Mesendoderm (in vitro differentiated cells): ENCODE measurements around the gene VRK1.
A peak's percentile ranks its signal among the peaks of the same experiment; 100 is the strongest.

ENCODE experiments used
- DNase-seq: peaks from one replicate; pipeline ENCODE4 v3.0.0; 2013
- H2AK5ac ChIP-seq: 2 replicates; pipeline ENCODE4 v1.6.1; 2013; ENCODE audit warnings: low read length, inconsistent platforms
- H2BK120ac ChIP-seq: 2 replicates; pipeline ENCODE4 v1.6.1; 2013; ENCODE audit warnings: low read depth, mild to moderate bottlenecking, low read length, moderate library complexity, mixed read lengths
- H2BK15ac ChIP-seq: replicated peaks from 2 replicates; pipeline ENCODE4 v1.6.1; 2013; ENCODE audit warnings: low read depth, mild to moderate bottlenecking, moderate library complexity
- H2BK5ac ChIP-seq: 2 replicates; pipeline ENCODE4 v1.6.1; 2013; ENCODE audit warnings: low read length, inconsistent platforms
- H3K18ac ChIP-seq: 2 replicates; pipeline ENCODE4 v1.6.1; 2013; ENCODE audit warnings: mild to moderate bottlenecking, low read length, mixed read lengths
- H3K23ac ChIP-seq: one replicate; pipeline ENCODE4 v1.6.1; 2013; ENCODE audit warnings: low read length
- H3K27ac ChIP-seq: 2 replicates; pipeline ENCODE4 v1.5.1; 2013; ENCODE audit warnings: low read depth, mild to moderate bottlenecking, inconsistent platforms, low read length, moderate library complexity
- H3K27me3 ChIP-seq: 2 replicates; pipeline ENCODE4 v1.6.1; 2013; ENCODE audit warnings: low read length, control low read depth, mild to moderate bottlenecking, inconsistent platforms; ENCODE audit not compliant: insufficient read depth, poor library complexity
- H3K36me3 ChIP-seq: 2 replicates; pipeline ENCODE4 v1.6.1; 2013; ENCODE audit warnings: low read length, inconsistent platforms; ENCODE audit not compliant: control insufficient read depth, insufficient read depth
- H3K4ac ChIP-seq: one replicate; pipeline ENCODE4 v1.6.1; 2013; ENCODE audit warnings: low read depth, mild to moderate bottlenecking, low read length, moderate library complexity
- H3K4me1 ChIP-seq: 2 replicates; pipeline ENCODE4 v1.6.1; 2013; ENCODE audit warnings: low read depth, low read length, inconsistent platforms; ENCODE audit not compliant: control insufficient read depth
- H3K4me2 ChIP-seq: 2 replicates; pipeline ENCODE4 v1.6.1; 2013; ENCODE audit warnings: low read length
- H3K4me3 ChIP-seq: 2 replicates; pipeline ENCODE4 v1.5.1; 2013; ENCODE audit warnings: mild to moderate bottlenecking, low read length
- H3K56ac ChIP-seq: one replicate; pipeline ENCODE4 v1.6.1; 2013; ENCODE audit warnings: low read length
- H3K79me1 ChIP-seq: 2 replicates; pipeline ENCODE4 v1.6.1; 2013; ENCODE audit warnings: low read length, inconsistent platforms
- H3K79me2 ChIP-seq: 2 replicates; pipeline ENCODE4 v1.6.1; 2013; ENCODE audit warnings: mild to moderate bottlenecking, low read length; ENCODE audit not compliant: control insufficient read depth, insufficient read depth
- H3K9ac ChIP-seq: 2 replicates; pipeline ENCODE4 v1.6.1; 2013; ENCODE audit warnings: low read length, inconsistent platforms
- H4K5ac ChIP-seq: one replicate; pipeline ENCODE4 v1.6.1; 2013; ENCODE audit warnings: low read length
- H4K8ac ChIP-seq: one replicate; pipeline ENCODE4 v1.6.1; 2013; ENCODE audit warnings: low read depth, mild to moderate bottlenecking, control low read depth, low read length, moderate library complexity
- WGBS: extraction: QIAGEN DNeasy Blood & Tissue Kit; methylation state at CpG from one replicate; pipeline ENCODE4 v1.1.7; 2013; ENCODE audit warnings: low lambda C conversion rate, missing lambda C conversion rate; ENCODE audit not compliant: insufficient coverage; ENCODE audit errors: extremely low coverage; 5-methylcytosine and 5-hydroxymethylcytosine counted together

The VRK1 gene

DNA sequence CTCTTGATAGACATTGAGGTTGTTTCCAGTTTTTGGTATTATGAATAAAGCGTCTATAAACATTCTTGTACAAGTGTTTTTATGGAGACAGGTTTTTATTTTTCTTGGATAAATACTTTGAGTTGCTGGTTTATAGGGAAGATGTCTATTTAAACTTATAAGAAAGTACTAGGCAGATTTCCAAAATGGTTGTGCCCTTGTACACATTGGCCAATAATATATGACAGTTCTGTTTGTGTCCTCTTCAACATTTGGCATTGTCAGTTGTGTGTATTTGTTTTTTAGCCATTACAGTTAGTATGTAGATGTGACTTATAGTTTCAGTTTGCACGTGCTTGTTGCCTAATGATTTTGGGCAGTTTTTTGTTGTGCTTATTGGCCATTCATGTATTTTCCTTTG, 42.1 kb downstream of the VRK1 start:
- no CpG with 5 or more reads among the region's 2 CpGs for WGBS
- no peak overlapping the region for H3K4me3 ChIP-seq

DNA sequence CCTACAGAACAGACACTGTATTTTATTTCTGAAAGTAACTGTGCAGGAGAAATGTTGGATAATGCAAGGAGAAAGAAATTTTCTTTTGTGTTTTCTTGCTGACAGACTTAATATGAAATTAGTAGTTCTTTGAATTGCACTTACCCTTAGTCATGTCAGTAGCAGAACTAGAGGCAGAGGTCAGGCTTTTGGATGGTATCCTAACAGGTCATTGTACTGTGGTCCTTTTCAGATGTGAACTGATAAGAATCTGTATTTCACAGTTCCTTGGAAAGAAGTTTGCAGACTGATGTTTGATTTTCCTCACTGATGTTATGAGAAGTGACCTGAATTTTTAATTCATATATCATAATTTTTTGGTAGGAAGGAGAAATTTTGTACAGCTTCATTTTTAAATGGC, 46.0 kb downstream of the VRK1 start:
- H3K4me1 ChIP-seq: no peaks in the 10 kb centered on the region
- no peaks in the 10 kb centered on the region for H3K79me1 ChIP-seq
- H4K5ac ChIP-seq: no peak overlapping the region
- H2BK5ac ChIP-seq: no peak overlapping the region
- no peak overlapping the region for H3K9ac ChIP-seq
- no peak overlapping the region for H4K8ac ChIP-seq
- no peak overlapping the region for H2BK120ac ChIP-seq
- no peak overlapping the region for H3K23ac ChIP-seq
- H3K27me3 ChIP-seq: no peaks in the 10 kb centered on the region
- H3K79me2 ChIP-seq: no peaks in the 10 kb centered on the region
- DNase-seq: no peak
- no peak overlapping the region for H3K56ac ChIP-seq
- H3K4ac ChIP-seq: no peak overlapping the region
- H2AK5ac ChIP-seq: no peak overlapping the region
- no peak overlapping the region for H3K18ac ChIP-seq
- no peak overlapping the region for H3K27ac ChIP-seq
- H2BK15ac ChIP-seq: no peak overlapping the region
- H3K4me2 ChIP-seq: no peak overlapping the region
- H3K36me3 ChIP-seq: no peaks in the 10 kb centered on the region
- H3K4me3 ChIP-seq: no peak overlapping the region

More for the DNA sequence above, 42.1 kb downstream of the VRK1 start:
- no peak overlapping the region for H3K23ac ChIP-seq
- H3K4me2 ChIP-seq: no peak overlapping the region
- H4K8ac ChIP-seq: no peak overlapping the region
- H3K36me3 ChIP-seq: no peaks in the 10 kb centered on the region
- H3K27ac ChIP-seq: no peak overlapping the region
- H3K79me1 ChIP-seq: peaks cover 3% of the 10 kb centered on the region
- H2BK5ac ChIP-seq: no peak overlapping the region
- no peaks in the 10 kb centered on the region for H3K4me1 ChIP-seq
- H3K56ac ChIP-seq: no peak overlapping the region
- H3K27me3 ChIP-seq: no peaks in the 10 kb centered on the region
- no peaks in the 10 kb centered on the region for H3K79me2 ChIP-seq
- H3K18ac ChIP-seq: no peak overlapping the region
- no peak for DNase-seq
- no peak overlapping the region for H4K5ac ChIP-seq
- no peak overlapping the region for H2BK15ac ChIP-seq
- H3K9ac ChIP-seq: no peak overlapping the region
- no peak overlapping the region for H2AK5ac ChIP-seq
- H3K4ac ChIP-seq: no peak overlapping the region
- H2BK120ac ChIP-seq: no peak overlapping the region

DNA sequence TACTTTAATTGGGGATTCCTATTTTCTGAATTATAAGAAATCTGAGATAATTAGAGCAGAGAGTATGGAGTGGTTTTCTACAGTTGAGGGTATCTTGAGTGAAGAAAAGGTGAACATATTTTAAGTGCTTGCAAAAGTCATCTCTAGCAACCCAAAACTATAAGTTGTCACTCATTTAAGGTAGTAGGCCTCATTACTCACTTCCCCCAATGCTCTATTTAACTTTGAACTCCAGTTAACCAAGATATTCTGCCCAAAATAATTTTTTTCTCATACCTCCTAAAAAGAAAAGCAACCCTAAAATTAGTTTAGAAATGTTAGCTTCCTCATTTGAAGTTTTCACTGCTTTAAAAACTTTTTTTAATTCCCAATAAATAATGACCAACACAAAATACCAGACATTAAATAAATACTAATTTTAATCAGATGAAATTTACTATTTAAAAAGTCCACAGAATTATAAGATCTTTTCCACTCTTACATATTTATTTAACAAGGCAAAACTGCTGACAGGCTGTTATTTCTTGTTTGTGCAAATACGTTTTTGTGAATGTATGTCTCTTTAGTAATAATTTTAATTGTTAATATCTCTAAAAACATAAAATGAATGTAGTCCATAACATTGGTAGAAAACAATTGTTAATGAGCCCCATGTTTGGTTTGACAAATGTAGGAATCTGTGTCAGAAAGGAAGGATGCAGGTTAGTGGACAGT, 47.8 kb downstream of the VRK1 start:
- Histone ChIP-seq H3K27ac (no peak overlapping the region), H3K4me2 (no peak overlapping the region), H4K5ac (no peak overlapping the region), H3K4me3 (no peak overlapping the region), H3K4me1 (no peaks in the 10 kb centered on the region), H3K27me3 (no peaks in the 10 kb centered on the region), H3K23ac (no peak overlapping the region), H4K8ac (no peak overlapping the region), H3K56ac (no peak overlapping the region), H3K79me2 (no peaks in the 10 kb centered on the region), H2BK15ac (no peak overlapping the region), H3K4ac (no peak overlapping the region), H2AK5ac (no peak overlapping the region), H2BK120ac (no peak overlapping the region), H3K79me1 (no peaks in the 10 kb centered on the region), H2BK5ac (no peak overlapping the region), H3K18ac (no peak overlapping the region), H3K36me3 (no peaks in the 10 kb centered on the region), H3K9ac (no peak overlapping the region)
- DNase-seq: no peak
- WGBS: no CpG with 5 or more reads among the region's 1 CpG

DNA sequence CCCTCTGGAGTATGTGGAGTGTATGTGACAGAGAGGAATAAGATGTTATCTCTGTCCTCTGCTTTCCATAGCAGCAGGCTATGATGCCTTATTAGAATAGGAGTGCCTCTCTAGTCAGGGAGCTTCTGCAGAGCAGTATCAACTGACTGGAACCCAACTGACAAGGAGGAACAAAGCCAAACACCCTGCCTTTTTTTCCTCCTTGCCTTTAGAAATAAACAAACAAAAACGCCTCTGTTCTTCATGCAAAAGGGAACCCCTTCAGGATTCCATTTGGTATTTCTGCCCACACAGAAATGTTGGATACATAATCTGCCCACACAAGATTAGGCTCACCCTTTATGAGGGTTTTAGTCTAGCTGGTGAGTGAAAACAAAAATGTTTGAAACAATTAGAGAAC, 50.3 kb downstream of the VRK1 start:
- peak; percentile 10 for DNase-seq
- no peak overlapping the region for H2BK5ac ChIP-seq
- H2BK120ac ChIP-seq: no peak overlapping the region

DNA sequence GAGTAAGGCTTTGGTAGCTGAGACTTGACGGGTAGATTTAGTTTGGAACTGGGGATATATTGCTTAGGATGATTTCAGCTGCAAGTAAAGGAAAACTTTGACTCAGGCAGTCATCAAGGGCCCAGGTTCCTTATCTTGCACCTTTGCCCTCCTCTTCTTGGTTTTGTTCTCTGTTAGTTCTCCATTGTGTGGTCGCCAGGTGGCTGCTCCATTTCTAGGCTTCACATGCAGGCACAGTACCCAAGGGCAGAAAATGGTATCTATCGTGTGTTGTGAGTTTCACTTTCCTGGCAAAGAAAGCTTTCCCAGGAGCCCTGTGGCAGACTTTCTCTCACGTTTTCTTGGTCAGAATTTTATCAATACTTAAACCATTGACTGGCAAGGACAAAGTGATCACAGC, 50.8 kb downstream of the VRK1 start:
- no peak overlapping the region for H3K4me2 ChIP-seq
- no peak overlapping the region for H2AK5ac ChIP-seq
- no peak overlapping the region for H3K23ac ChIP-seq
- no peak overlapping the region for H3K4ac ChIP-seq
- no peak overlapping the region for H3K56ac ChIP-seq
- WGBS: no CpG with 5 or more reads among the region's 4 CpGs
- no peaks in the 10 kb centered on the region for H3K79me2 ChIP-seq
- no peak overlapping the region for H4K8ac ChIP-seq
- no peak overlapping the region for H2BK120ac ChIP-seq
- no peak overlapping the region for H2BK5ac ChIP-seq
- no peak overlapping the region for H3K18ac ChIP-seq
- no peaks in the 10 kb centered on the region for H3K27me3 ChIP-seq
- H2BK15ac ChIP-seq: no peak overlapping the region
- DNase-seq: no peak
- no peak overlapping the region for H4K5ac ChIP-seq
- H3K4me1 ChIP-seq: no peaks in the 10 kb centered on the region
- no peak overlapping the region for H3K4me3 ChIP-seq
- H3K9ac ChIP-seq: no peak overlapping the region
- H3K36me3 ChIP-seq: no peaks in the 10 kb centered on the region
- H3K79me1 ChIP-seq: no peaks in the 10 kb centered on the region
- H3K27ac ChIP-seq: no peak overlapping the region

More for the DNA sequence above, 50.3 kb downstream of the VRK1 start:
- Histone ChIP-seq H3K27ac (no peak overlapping the region), H3K56ac (no peak overlapping the region), H2AK5ac (no peak overlapping the region), H3K23ac (no peak overlapping the region), H3K4me1 (no peaks in the 10 kb centered on the region), H4K8ac (no peak overlapping the region), H3K36me3 (no peaks in the 10 kb centered on the region), H3K18ac (no peak overlapping the region), H3K4me3 (no peak overlapping the region), H3K4me2 (no peak overlapping the region), H3K9ac (no peak overlapping the region), H3K4ac (no peak overlapping the region), H3K79me1 (no peaks in the 10 kb centered on the region), H3K79me2 (no peaks in the 10 kb centered on the region), H4K5ac (no peak overlapping the region), H3K27me3 (no peaks in the 10 kb centered on the region), H2BK15ac (no peak overlapping the region)
- no CpG with 5 or more reads among the region's 1 CpG for WGBS

DNA sequence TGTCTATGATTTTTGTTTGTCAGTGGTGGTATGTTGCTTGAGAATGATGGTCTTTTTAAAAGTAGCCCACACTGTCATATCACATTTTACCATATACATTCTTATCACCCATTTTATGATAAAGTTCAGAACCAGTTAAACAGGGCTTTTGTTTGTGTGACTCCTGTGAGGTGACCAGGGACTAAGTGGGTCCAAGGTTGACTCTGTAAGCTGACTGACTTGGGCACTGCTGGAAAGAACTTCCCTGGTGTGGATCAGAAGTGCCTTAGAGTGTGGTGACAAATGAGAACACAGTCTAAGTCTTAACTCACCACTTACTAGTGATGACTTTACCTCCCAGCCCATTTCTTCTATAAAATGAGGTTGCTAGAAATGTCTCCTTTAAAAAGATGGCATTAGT, 52.6 kb downstream of the VRK1 start:
- H3K56ac ChIP-seq: no peak overlapping the region
- no peak overlapping the region for H3K4ac ChIP-seq
- no peak overlapping the region for H4K5ac ChIP-seq
- no peak overlapping the region for H4K8ac ChIP-seq
- no peak for DNase-seq
- H3K79me1 ChIP-seq: no peaks in the 10 kb centered on the region
- H2AK5ac ChIP-seq: no peak overlapping the region
- H3K27ac ChIP-seq: no peak overlapping the region
- H3K9ac ChIP-seq: no peak overlapping the region
- H3K4me1 ChIP-seq: no peaks in the 10 kb centered on the region
- H3K4me3 ChIP-seq: no peak overlapping the region
- H3K4me2 ChIP-seq: no peak overlapping the region
- H3K23ac ChIP-seq: no peak overlapping the region
- no peak overlapping the region for H2BK15ac ChIP-seq
- no peak overlapping the region for H3K18ac ChIP-seq
- H3K27me3 ChIP-seq: no peaks in the 10 kb centered on the region
- no peaks in the 10 kb centered on the region for H3K36me3 ChIP-seq
- no peaks in the 10 kb centered on the region for H3K79me2 ChIP-seq
- no peak overlapping the region for H2BK5ac ChIP-seq
- H2BK120ac ChIP-seq: no peak overlapping the region
